ENCODE results near the gene SLC43A2.
"Not testable (repeated sequence)": the region's sequence is repeated elsewhere in the genome, so short reads cannot be mapped to it uniquely, and the experiment has no call there.

SLC43A2 gene

GRCh38 chr17:1590029-1590746 lies 38.4 kb downstream of the SLC43A2 start:
- peak; percentile 89 for DNase-seq (ENCODE audit: low spot score)

GRCh38 chr17:1588821-1589585 lies 39.6 kb downstream of the SLC43A2 start:
- no peak for DNase-seq (ENCODE audit: low spot score)

- no peak for DNase-seq (ENCODE audit: low spot score)
Measured at GRCh38 chr17:1584167-1584566, 44.5 kb downstream of the SLC43A2 start.

- DNase-seq (ENCODE audit: low spot score) = peak; percentile 76
Measured at GRCh38 chr17:1583556-1583955, 45.1 kb downstream of the SLC43A2 start.

- DNase-seq (ENCODE audit: low spot score) = no peak
Measured at GRCh38 chr17:1582374-1582773, 46.3 kb downstream of the SLC43A2 start.

GRCh38 chr17:1580979-1581676 lies 47.5 kb downstream of the SLC43A2 start:
- DNase-seq (ENCODE audit: low spot score) = peak; percentile 82

- no peak for DNase-seq (ENCODE audit: low spot score)
Measured at GRCh38 chr17:1578029-1578428, 50.6 kb downstream of the SLC43A2 start.

- no peak for DNase-seq (ENCODE audit: low spot score)
Measured at GRCh38 chr17:1577583-1578013, 51.0 kb downstream of the SLC43A2 start.

GRCh38 chr17:1577182-1577581 lies 51.5 kb downstream of the SLC43A2 start:
- no peak for DNase-seq (ENCODE audit: low spot score)

- DNase-seq (ENCODE audit: low spot score) = no peak
Measured at GRCh38 chr17:1576500-1576899, 52.1 kb downstream of the SLC43A2 start.

GRCh38 chr17:1574697-1575471 lies 53.8 kb downstream of the SLC43A2 start:
- DNase-seq (ENCODE audit: low spot score) = no peak

- peak; percentile 75 for DNase-seq (ENCODE audit: low spot score)
Measured at GRCh38 chr17:1573932-1574696, 54.5 kb downstream of the SLC43A2 start.

- not testable (repeated sequence) for DNase-seq (ENCODE audit: low spot score)
Measured at GRCh38 chr17:1572646-1573045, 56.0 kb downstream of the SLC43A2 start.

- no peak for DNase-seq (ENCODE audit: low spot score)
Measured at GRCh38 chr17:1571341-1571704, 57.3 kb downstream of the SLC43A2 start.

GRCh38 chr17:1568950-1569810 lies 59.5 kb downstream of the SLC43A2 start:
- DNase-seq (ENCODE audit: low spot score) = no peak

GRCh38 chr17:1566505-1567199 lies 62.0 kb downstream of the SLC43A2 start:
- DNase-seq (ENCODE audit: low spot score) = no peak

- no peak for DNase-seq (ENCODE audit: low spot score)
Measured at GRCh38 chr17:1565877-1566276, 62.8 kb downstream of the SLC43A2 start.

- no peak for DNase-seq (ENCODE audit: low spot score)
Measured at GRCh38 chr17:1563786-1564613, 64.6 kb downstream of the SLC43A2 start.

GRCh38 chr17:1563471-1563785 lies 65.2 kb downstream of the SLC43A2 start:
- DNase-seq (ENCODE audit: low spot score) = not testable (repeated sequence)
